Ishikawa (cell line): ENCODE measurements around the gene CFLAR.

Source experiments
- CREB1 ChIP-seq: IDR thresholded peaks from 2 replicates; pipeline ENCODE4 v1.6.1; 2012; ENCODE audit warnings: low read depth
- EGR1 ChIP-seq: IDR thresholded peaks from 2 replicates; pipeline ENCODE4 v1.6.1; 2012
- EP300 ChIP-seq: IDR thresholded peaks from 2 replicates; pipeline ENCODE4 v1.6.1; 2012; ENCODE audit warnings: borderline replicate concordance
- FOXM1 ChIP-seq: IDR thresholded peaks from 2 replicates; pipeline ENCODE4 v1.6.1; 2012; ENCODE audit warnings: low read depth, borderline replicate concordance
- RAD21 ChIP-seq: IDR thresholded peaks from 2 replicates; pipeline ENCODE4 v1.6.1; 2012; ENCODE audit warnings: low read depth
- TAF1 ChIP-seq: IDR thresholded peaks from 2 replicates; pipeline ENCODE4 v1.6.1; 2012; ENCODE audit warnings: low read depth, mild to moderate bottlenecking
- TCF12 ChIP-seq: IDR thresholded peaks from 2 replicates; pipeline ENCODE4 v1.6.1; 2012; ENCODE audit warnings: low read depth
- YY1 ChIP-seq: IDR thresholded peaks from 2 replicates; pipeline ENCODE4 v1.6.1; 2012; ENCODE audit warnings: low read depth
- TF ChIP-seq, protein P1 (sequence below): IDR thresholded peaks from 2 replicates; pipeline ENCODE4 v1.6.1; 2012
- TF ChIP-seq, protein P2 (sequence below): IDR thresholded peaks from 2 replicates; pipeline ENCODE4 v1.6.1; 2012; ENCODE audit warnings: low read depth, mild to moderate bottlenecking
- TF ChIP-seq, protein P3 (sequence below): IDR thresholded peaks from 2 replicates; pipeline ENCODE4 v1.6.1; 2012

DNA sequence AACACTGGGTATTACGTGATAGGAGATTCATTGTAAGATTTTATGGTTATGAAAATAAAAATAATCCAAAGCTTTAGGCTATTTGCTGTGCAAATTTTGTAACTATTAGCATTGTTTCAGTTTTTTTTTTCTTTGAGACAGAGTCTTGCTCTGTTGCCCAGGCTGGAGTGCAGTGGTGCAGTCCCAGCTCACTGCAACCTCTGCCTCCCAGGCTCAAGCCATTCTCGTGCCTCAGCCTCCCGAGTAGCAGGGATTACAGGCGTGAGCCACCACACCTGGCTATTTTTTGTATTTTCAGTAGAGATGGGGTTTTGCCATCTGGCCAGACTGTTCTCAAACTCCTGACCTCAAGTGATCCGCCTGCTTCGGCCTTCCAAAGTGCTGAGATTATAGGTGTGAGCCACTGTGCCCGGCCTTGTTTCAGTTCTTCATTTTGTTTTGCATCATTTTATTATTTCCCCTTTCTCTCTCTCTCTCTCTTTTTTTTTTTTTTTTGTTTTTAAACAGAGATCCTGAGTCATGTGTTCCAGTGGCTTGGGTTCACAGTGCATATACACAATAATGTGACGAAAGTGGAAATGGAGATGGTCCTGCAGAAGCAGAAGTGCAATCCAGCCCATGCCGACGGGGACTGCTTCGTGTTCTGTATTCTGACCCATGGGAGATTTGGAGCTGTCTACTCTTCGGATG lies 92.7 kb downstream of the CFLAR start:
- TF ChIP-seq TAF1 (no peak), YY1 (no peak), TCF12 (no peak), EP300 (no peak), RAD21 (no peak), EGR1 (no peak), CREB1 (no peak), FOXM1 (no peak)
- TF ChIP-seq, protein P1, sequence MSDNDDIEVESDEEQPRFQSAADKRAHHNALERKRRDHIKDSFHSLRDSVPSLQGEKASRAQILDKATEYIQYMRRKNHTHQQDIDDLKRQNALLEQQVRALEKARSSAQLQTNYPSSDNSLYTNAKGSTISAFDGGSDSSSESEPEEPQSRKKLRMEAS = no peak
- TF ChIP-seq, protein P2, sequence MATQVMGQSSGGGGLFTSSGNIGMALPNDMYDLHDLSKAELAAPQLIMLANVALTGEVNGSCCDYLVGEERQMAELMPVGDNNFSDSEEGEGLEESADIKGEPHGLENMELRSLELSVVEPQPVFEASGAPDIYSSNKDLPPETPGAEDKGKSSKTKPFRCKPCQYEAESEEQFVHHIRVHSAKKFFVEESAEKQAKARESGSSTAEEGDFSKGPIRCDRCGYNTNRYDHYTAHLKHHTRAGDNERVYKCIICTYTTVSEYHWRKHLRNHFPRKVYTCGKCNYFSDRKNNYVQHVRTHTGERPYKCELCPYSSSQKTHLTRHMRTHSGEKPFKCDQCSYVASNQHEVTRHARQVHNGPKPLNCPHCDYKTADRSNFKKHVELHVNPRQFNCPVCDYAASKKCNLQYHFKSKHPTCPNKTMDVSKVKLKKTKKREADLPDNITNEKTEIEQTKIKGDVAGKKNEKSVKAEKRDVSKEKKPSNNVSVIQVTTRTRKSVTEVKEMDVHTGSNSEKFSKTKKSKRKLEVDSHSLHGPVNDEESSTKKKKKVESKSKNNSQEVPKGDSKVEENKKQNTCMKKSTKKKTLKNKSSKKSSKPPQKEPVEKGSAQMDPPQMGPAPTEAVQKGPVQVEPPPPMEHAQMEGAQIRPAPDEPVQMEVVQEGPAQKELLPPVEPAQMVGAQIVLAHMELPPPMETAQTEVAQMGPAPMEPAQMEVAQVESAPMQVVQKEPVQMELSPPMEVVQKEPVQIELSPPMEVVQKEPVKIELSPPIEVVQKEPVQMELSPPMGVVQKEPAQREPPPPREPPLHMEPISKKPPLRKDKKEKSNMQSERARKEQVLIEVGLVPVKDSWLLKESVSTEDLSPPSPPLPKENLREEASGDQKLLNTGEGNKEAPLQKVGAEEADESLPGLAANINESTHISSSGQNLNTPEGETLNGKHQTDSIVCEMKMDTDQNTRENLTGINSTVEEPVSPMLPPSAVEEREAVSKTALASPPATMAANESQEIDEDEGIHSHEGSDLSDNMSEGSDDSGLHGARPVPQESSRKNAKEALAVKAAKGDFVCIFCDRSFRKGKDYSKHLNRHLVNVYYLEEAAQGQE = no peak
- TF ChIP-seq, protein P3, sequence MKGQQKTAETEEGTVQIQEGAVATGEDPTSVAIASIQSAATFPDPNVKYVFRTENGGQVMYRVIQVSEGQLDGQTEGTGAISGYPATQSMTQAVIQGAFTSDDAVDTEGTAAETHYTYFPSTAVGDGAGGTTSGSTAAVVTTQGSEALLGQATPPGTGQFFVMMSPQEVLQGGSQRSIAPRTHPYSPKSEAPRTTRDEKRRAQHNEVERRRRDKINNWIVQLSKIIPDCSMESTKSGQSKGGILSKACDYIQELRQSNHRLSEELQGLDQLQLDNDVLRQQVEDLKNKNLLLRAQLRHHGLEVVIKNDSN = no peak
